ENCODE measurements around the gene RHOH.

GRCh38 chr4:40224432-40224831 lies 27.6 kb downstream of the RHOH start:
- TF ChIP-seq EZH2 (IDR thresholded peaks at IDR 0.05; ENCODE audit: insufficient read depth, poor library complexity, severe bottlenecking) (no peak), EZH2phosphoT487 (IDR thresholded peaks at IDR 0.05; ENCODE audit: insufficient read depth, low read depth) (no peak)

Measured in GM23248 (cell line).